GM21515 (cell line): Measurements from ENCODE around the gene MFSD6.
A peak's percentile ranks its signal among the peaks of the same experiment; 100 is the strongest.
"Not testable (repeated sequence)": the region's sequence is repeated elsewhere in the genome, so short reads cannot be mapped to it uniquely, and the experiment has no call there.

Experiments
- ATAC-seq: cut with Tn5 transposase; IDR thresholded peaks from one replicate; pipeline ENCODE4 v1.9.1; 2021; ENCODE audit not compliant: unreplicated experiment

MFSD6 gene

DNA sequence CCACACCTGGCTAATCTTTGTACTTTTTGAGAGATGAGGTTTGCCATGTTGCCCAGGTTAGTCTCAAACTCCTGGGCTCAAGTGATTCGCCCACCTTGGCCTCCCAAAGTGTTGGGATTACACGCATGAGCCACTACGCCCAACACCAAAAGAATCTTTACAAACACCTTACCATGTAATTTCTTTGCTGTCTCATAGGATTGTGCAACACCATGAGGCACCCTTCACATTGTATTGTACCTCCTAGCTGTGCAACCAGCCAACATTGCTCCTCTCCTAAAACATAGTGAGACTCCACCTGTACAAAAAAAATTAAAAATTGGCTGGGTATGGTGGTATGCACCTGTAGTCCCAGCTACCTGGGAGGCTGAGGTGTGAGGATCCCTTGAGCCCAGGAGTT, 3.1 kb upstream of the MFSD6 start:
- no peak for ATAC-seq

DNA sequence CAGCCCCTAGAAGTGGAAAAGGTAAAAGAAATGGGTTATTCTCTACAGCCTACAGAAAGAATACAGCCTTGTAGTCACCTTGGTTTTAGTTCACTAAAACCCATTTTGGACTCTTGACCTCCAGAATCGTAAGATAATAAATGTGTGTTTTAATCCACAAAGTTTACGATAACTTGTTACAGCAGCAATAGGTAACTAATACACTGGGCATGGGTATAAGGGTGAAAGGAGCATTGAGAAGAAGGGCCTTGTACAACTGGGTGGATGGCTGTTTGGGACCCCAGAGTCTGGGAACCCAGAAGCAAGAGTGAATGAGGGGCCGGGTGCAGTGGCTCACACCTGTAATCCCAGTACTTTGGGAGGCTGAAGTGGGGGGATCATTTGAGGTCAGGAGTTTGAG, 2.2 kb upstream of the MFSD6 start:
- ATAC-seq, result no peak

DNA sequence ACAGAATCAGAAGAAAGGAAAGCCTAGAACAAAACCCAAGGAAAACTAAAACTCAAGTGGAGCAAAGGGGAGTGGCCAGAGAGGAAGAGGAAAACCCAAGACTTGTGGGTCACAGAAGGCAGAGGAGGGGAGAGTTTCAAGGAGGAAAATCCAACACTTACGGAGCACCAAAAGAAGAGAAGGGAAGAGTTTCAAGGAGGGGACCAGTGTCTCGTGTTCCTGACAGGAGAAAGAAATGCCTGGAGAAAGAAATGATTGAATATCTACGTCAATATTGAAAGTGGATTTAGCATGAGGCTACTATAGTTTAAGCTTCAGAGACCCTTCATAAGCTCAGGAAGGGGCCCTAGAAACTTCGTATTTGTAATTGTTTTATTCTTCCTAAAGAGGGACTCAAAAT, 1.4 kb upstream of the MFSD6 start:
- ATAC-seq, result no peak

DNA sequence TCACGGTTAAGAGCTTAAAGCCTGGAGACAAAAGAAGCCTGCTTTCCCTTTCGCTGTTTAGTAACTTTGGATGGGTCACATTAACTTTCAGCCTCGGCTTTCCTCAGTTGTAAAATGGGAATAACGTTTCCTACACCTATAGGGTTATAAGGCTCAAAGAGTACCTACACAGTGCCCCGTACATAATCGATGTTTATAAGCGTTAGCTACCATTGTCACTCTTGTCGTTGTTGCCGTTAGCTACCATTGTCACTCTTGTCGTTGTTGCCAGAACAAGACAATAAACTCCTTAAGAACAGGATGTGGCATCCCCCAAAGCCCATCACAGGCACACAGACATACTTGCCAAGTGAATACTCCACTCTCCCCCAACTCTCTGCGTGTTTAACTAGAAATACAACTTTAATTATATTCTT, 901 bp upstream of the MFSD6 start:
- ATAC-seq, result no peak

DNA sequence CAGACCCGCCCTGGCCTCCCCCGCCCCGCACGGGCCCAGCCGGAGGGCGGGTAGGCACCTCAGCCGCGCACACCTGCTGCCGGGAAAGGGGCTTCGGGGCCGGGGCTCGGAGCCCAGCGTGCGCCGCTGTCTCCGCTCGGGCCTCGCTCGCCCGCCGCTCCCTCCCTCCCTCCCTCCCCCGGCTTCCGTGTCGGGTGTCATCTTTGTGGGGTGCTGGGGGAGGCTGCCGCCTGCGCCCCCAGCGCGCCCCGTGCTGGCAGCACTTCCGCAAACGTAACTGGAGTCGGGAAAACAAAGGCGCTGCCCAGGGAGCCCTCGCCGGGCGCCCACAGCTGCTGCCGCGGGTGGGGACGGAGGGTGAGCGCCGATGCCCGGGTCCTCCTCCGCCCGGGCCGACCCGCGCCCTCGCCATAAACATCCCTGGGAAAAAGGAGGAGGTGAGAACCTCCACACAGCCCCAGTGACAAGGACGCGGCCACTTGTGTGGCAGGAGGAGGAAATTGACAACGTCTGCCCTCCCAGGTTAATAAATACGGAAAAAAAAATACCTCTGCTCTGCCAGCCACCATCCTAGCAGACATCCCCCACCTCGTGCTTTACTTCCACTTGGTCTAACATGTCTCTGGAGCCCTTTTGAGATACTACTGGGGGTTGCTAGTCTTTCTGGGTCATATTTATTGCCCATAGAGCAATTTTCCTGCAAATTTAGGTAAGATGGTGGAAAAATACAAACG, 550 bp downstream of the MFSD6 start:
- peak; percentile 59 for ATAC-seq

DNA sequence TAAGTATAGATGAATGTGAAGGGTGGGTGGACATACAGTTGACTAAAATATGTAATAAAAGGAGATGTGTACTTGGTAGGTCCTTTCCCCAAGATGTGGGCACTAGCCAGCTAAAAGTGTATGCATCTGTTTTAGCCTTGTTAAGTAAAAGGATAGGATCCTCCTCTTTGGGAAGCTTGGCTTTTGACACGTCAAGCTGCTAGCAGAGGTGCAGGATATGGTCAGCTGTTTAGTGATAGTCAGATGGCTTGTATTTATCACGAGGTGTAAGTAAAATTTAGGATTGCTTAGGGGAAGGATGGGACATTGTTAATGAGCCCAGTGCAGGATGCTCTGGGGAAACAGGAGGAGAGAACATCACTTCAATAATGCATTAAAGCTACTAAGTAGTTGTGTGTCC, 1.5 kb downstream of the MFSD6 start:
- ATAC-seq, result no peak

DNA sequence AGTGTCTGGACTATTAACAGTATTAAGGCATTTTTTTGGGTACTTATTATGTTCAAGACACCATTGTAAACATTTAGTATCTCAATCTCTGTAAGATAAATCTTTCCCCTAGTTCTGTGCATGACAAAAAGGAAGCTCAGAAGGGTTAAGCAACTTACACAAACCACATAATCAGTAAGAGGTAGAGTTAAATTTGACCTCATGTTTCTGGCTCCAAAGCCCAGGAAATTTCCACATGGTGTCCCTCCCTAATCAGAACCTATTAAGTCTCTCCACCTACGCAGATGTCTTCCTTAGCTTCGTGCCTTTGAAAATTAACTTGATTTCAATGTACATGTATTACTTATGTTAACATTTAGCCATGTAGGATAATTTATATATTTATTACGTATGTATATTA, 2.0 kb downstream of the MFSD6 start:
- no peak for ATAC-seq

DNA sequence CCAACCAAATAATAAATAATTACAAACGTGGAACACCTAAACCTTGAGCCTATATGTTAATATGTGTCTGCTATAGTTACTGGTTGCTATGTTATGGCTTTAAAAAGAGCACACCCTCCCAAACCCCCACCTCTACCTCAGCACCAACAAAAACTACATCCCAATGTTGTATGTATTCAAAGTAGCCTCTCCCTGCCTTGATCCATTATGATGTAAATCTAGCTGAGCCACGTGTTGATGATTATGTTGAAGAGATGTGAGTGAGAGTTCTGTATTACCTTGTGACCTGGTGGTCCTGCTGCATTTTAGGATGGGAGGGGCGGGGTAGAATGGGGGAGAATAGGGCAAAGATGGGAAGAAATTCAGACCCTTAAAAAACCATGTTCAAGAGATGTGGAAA, 4.8 kb downstream of the MFSD6 start:
- ATAC-seq, result no peak

DNA sequence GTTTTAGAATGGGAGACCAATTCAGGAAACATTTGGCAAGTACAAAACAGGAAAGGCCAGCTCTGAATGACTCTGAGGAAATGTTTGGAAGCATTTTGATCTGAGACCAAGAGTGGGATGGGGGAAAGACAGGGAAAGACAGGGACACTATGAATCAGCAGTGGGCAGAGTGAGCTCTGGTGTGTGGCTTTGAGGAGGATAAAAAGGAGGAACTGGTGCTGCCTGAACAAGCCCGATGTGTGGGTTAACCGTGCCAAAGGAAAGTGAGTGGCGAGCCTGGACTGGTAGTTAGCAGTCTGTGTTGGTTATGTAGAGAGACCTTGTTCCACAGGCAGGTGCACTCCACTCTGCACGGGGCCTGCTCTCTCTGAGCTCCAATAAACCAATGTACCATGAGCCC, 5.3 kb downstream of the MFSD6 start:
- ATAC-seq, result no peak

DNA sequence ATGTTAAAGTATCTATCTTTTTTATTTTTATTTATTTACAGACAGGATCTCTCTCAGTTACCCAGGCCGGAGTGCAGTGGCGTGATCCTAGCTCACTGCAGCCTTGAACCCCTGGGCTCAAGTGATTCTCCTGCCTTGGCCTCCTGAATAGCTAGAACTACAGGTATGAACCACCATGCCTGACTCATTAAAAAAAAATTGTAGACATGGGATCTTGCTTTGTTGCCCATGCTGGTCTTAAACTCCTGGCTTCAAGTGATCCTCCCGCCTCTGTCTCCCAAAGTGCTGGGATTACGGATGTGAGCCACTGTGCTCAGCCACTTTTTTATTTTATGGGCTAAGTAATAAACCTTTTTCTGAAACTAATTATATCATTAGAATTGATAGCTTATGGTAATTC, 7.1 kb downstream of the MFSD6 start:
- ATAC-seq, result no peak

DNA sequence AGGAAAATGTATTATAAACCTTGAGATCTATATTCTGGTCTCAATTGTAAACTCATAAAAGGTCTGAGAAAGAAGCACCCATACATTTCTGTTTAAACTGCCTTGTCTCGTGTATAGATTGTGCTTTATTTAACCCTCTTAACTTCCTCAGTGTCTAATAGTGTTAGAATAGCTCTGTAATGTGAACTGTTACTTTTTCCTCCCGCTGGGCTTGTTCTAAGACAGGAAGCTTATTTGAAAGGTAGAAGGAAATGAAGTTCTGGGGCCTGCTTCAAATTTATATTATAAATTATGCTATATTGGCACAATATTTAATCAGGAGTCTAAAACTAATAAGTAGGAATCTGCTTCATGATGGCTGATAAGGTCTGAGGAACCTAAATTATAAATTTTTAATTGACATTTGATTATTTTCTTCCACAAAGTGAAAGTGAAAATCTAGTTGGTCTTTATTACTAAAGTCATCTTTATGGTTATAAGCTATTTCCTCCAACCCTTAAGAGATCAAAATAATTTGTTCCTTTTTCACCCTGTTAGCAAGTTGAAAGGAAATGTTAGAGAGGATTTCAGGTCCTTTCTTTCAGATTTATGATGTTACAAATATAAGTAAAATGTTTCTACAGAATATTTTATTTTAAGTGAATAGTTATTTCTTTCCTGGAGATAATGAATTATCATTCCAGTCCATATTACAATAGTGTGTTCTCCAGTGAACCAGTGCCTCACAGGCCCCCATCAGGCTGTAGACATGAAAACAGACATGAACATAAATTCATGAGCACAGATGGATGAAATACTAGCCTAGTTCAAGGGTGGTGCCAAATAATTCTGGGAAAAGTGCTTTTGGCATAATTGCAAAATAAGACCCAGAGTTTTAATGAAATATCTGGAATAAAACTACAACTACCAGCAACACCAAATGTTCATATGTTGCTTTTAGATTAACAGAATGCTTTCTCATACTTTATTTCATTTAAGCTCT, 7.9 kb downstream of the MFSD6 start:
- ATAC-seq, result no peak

DNA sequence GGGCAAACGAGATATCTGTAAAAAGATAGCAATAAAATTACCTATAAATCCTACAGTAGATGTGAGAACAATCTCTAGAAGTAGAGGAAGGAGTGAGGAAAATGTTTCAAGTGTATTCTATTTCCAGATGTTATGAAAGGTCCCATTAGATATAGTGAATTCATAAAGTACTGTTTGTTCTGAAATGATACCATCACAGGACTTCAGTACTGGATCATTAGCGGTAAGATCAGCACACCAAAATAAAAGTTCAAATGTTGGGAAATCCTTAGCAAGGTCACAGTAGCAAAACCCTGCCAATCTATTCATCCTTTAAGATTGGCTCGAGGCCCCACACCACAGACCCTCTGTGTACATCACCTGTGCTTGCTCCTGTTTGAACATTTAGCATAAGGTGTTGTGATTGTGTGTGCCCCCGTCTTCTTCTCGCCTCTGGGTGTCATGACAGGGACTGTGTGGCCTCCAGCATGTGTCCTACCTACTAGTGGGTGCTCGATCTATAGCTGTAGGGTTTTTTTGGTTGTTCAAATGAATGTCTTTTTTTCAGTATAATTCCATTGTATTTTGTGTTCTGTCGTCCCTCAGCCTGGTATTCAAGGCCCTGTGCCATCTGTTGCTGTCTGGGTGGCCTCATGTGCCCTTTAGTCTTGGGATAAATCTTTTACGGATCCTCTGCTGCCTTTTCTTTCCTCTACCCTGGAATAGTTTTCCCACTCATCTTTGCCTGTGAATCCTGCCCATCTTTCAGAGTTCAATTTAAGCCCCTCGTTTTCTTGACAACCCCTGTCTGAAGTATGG, 9.1 kb downstream of the MFSD6 start:
- no peak for ATAC-seq

DNA sequence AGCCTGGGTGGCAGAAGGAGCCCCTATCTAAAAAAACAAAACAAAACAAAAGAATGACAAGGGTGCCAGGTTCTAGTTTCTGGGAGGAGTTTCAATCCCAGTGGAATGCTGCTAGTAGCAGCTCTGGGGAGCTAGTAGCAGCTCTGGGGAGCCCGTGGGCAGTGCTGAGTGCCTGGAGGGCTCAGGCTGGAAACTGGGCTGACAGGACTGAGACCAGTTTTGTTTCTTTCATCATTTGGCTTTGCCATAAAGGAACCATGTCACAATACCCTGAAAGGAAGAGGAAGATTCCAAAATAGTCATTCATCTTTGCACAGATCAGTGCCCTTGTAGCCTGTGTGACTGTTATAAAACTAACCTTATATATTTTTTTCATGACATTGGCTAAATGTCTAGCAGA, 10.6 kb downstream of the MFSD6 start:
- no peak for ATAC-seq

DNA sequence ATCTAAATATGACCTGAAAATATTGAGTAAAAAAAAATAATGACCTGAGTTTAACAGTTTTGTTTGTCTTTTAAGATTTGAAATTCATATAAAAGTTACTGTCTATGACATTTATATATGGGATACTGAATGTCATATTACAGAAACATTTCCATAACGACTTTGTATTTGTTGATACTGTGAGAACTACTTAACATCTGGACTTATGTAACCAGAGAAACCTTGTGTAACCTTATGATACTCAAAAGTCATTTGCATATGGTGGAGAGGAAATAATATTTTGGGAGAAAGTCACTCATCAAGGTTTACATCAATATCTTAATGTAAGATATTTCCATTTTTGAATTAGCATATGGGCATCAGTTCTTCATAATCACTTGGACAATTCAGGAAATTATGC, 12.6 kb downstream of the MFSD6 start:
- ATAC-seq, result no peak

DNA sequence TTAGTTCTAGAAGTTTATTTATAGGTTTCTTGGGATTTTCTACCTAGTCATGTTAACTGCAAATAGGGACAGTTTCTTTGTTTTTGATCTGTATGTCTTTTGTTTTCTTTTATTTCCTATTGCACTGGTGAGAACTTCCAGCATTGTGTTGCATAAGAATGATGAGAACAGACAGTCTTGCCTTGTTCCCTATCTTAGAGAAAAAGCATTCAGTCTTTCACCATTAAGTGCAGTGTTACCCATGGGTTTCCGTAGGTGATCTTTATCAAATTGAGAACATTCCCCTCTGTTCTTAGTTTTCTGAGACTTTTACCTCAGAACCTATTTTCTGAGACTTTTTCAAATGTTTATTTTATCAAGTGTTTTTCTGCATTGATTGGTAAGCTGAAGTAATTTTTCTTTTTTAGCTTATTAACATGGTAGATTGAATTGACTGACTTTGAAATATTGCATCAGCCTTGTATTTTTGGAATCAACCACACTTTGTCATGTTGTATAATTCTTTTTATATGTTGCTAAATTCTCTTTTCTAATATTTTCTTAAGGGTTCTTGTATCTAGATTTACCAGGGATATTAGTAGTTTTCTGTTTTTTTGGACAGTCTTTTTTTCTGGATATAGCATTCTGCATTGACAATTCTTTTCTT, 17.2 kb downstream of the MFSD6 start:
- no peak for ATAC-seq

DNA sequence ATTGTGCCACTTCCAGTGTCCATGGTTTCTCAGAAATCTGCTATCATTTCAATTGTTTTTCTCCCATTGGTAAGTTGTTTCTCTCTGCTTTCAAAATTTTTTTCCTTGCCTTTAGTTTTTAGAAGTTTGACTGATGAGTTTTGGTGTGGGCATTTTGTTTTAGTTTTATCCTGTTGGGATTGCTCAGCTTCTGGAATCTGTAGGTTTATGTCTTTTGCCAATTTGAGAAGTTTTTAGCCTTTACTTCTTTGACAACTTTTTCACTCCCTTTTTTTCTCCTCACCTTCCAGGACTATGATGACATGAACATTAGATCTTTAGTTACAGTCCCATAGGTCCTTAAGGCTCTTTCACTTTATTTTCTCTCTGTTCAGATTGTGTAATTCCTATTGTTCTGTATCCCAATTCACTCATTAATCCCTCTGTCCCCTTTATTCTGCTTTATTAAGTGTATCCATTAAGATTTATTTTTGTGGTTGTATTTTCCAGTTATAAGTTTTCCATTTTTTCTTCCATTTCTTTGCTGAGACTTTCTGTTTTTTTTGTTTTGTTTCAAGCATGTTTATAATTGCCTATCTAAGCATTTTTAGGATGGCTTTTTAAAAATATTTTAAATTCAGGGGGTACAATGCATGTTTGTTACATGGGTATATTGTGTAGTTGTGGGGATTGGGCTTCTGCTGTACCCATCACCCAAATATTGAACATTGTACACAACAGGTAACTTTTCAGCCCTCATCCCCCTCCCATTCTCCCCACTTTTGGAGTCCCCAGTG, 17.9 kb downstream of the MFSD6 start:
- ATAC-seq, result no peak

DNA sequence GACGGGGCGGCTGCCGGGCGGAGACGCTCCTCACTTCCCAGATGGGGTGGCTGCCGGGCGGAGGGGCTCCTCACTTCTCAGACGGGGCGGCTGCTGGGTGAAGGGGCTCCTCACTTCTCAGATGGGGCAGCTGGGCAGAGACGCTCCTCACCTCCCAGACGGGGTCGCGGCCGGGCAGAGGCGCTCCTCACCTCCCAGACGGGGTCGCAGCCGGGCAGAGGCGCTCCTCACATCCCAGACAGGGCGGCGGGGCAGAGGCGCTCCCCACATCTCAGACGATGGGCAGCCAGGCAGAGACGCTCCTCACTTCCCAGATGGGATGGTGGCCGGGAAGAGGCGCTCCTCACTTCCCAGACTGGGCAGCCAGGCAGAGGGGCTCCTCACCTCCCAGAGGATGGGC, 22.7 kb downstream of the MFSD6 start:
- not testable (repeated sequence) for ATAC-seq

DNA sequence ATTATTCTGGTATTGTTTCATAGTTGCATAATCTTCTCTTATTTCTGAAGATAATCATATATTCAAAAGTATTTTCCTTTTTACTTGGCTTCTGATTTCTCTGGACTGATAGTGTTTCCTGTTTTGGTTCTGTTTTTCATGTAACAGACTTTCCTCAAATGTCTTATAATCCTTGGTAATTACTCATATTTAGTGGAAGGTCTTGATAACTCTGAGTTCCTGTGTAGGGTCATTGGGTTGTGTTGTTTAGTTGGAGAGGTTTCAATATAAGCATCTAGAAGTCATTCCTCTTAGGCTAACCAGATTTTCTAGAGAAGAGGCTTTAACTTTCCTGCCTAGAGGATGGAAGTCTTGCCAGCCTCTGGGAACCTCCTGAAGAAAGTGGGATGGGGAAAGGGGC, 23.8 kb downstream of the MFSD6 start:
- ATAC-seq, result no peak

DNA sequence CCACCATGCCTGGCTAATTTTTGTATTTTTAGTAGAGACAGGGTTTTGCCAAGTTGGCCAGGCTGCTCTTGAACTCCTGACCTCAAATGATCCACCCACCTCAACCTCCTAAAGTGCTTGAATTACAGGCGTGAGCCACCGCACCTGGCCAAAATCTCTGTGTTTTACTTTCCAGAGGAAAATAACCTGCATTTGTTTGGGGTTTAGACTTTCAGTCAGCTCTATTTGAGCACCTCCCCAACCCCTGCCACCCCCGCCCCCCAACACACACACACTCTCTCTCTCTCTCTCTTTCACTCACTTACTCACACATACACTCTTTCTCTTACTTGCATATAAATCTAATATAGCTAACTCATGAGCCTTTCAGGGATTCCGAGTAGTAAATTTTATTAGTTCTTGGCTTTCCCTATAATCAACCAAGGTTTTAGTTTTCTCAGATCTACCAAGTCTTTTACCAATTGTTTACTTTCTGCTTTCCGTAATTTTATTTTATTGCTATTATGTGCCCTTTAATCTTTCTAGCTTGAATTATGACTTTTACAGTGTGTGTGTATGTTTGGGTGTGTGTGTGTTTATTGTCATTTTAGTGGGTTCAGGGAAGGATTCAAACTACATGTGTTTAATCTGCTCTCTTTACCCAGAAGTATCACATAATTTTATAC, 24.5 kb downstream of the MFSD6 start:
- ATAC-seq, result no peak
